Anterior cingulate cortex (tissue), 58 donors: ENCODE data around the gene PRR14.

Experiments used
- DNase-seq, 58 donors: peaks; one replicate each; lab custom pipeline; 2025; lab: John Stamatoyannopoulos, UW

The PRR14 gene

GRCh38 chr16:30657866-30658730, 7.3 kb downstream of the PRR14 start, which contains the start of gene FBRS:
Gene FBRS (plus strand): TSS chr16:30658431. CDS start chr16:30659519, 1,088 bp downstream.
- peak; percentile 98 to 100 (median 100) for DNase-seq

- peak in 49 of 58 donors; percentile 71 to 98 (median 93) for DNase-seq
These were observed 8.2 kb downstream of the PRR14 start for GRCh38 chr16:30658731-30659506.

GRCh38 chr16:30659507-30660423, 9.0 kb downstream of the PRR14 start:
- peak in 7 of 58 donors; percentile 0 to 38 (median 21) for DNase-seq

GRCh38 chr16:30660424-30661261, 9.9 kb downstream of the PRR14 start:
- no peak for DNase-seq

GRCh38 chr16:30662449-30662848, 11.7 kb downstream of the PRR14 start:
- no peak for DNase-seq

- DNase-seq = no peak
These were observed 12.3 kb downstream of the PRR14 start for GRCh38 chr16:30663038-30663437.

- no peak for DNase-seq
These were observed 13.1 kb downstream of the PRR14 start for GRCh38 chr16:30663820-30664219.

GRCh38 chr16:30664616-30665109, 13.9 kb downstream of the PRR14 start:
- DNase-seq = no peak

GRCh38 chr16:30665155-30665829, 14.5 kb downstream of the PRR14 start:
- DNase-seq = no peak

- no peak for DNase-seq
These were observed 15.1 kb downstream of the PRR14 start for GRCh38 chr16:30665830-30666190.

- DNase-seq = no peak
These were observed 15.9 kb downstream of the PRR14 start for GRCh38 chr16:30666681-30667080.

GRCh38 chr16:30667361-30667905, 16.7 kb downstream of the PRR14 start:
- no peak for DNase-seq

- no peak for DNase-seq
These were observed 17.6 kb downstream of the PRR14 start for GRCh38 chr16:30668393-30668792.

- no peak for DNase-seq
These were observed 18.5 kb downstream of the PRR14 start for GRCh38 chr16:30669026-30669902.

GRCh38 chr16:30669903-30670824, 19.4 kb downstream of the PRR14 start:
- no peak for DNase-seq

- no peak for DNase-seq
These were observed 24.4 kb downstream of the PRR14 start for GRCh38 chr16:30675143-30675542.
